Measurements from ENCODE around the gene D2HGDH. TPM values are rescaled to one million over a fixed set of nuclear protein-coding genes. Genes with fewer than 3 reads are reported as not detected.

D2HGDH gene
- total and polyA plus RNA-seq, 2 experiments from 2014 or later = 3.7 to 17.3 TPM

DNA sequence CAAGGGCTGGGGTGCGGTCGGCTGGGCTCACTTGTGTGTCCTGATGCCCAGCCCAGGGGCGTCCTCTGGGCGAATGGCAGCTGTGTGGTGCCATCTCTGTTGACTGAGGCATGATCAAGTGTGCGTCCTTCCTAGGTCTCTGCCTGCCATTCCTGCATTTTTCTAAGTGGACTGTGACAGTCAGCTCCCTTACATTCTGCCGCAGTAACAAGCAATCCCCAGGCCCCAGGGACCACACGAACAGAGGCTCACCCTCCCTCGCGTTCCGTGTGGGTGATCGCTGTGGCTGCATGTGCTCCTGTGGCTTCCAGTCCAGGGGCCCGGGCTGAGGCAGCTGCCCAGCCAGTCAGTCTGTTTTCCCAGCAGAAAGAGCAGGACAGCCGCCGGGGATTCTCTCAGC, 17.8 kb downstream of the D2HGDH start:
- Histone ChIP-seq H3K27ac (ENCODE audit: low read depth) (no peak overlapping the region), H3F3A (replicated peaks; ENCODE audit: low read depth) (no peaks in the 10 kb centered on the region), H3K4me2 (no peak overlapping the region), H3K79me2 (replicated peaks; ENCODE audit: insufficient read depth) (no peaks in the 10 kb centered on the region), H3K36me3 (ENCODE audit: insufficient read depth) (no peaks in the 10 kb centered on the region), H4K20me1 (replicated peaks; ENCODE audit: insufficient read depth) (no peaks in the 10 kb centered on the region), H3K4me3 (no peak overlapping the region), H3K9me2 (ENCODE audit: insufficient read depth) (no peaks in the 10 kb centered on the region), H3K27me3 (ENCODE audit: insufficient read depth) (no peaks in the 10 kb centered on the region), H2AFZ (no peak overlapping the region), H3K4me1 (ENCODE audit: insufficient read depth) (no peaks in the 10 kb centered on the region)
- peaks cover 2% of the 10 kb centered on the region for H3K27me3 Mint-ChIP-seq (ENCODE audit: insufficient read depth, low read depth, poor library complexity)
- peaks cover 14% of the 10 kb centered on the region for H3K36me3 Mint-ChIP-seq (ENCODE audit: low read depth)
- H3K4me3 Mint-ChIP-seq = no peak overlapping the region
- TF ChIP-seq, protein P1, sequence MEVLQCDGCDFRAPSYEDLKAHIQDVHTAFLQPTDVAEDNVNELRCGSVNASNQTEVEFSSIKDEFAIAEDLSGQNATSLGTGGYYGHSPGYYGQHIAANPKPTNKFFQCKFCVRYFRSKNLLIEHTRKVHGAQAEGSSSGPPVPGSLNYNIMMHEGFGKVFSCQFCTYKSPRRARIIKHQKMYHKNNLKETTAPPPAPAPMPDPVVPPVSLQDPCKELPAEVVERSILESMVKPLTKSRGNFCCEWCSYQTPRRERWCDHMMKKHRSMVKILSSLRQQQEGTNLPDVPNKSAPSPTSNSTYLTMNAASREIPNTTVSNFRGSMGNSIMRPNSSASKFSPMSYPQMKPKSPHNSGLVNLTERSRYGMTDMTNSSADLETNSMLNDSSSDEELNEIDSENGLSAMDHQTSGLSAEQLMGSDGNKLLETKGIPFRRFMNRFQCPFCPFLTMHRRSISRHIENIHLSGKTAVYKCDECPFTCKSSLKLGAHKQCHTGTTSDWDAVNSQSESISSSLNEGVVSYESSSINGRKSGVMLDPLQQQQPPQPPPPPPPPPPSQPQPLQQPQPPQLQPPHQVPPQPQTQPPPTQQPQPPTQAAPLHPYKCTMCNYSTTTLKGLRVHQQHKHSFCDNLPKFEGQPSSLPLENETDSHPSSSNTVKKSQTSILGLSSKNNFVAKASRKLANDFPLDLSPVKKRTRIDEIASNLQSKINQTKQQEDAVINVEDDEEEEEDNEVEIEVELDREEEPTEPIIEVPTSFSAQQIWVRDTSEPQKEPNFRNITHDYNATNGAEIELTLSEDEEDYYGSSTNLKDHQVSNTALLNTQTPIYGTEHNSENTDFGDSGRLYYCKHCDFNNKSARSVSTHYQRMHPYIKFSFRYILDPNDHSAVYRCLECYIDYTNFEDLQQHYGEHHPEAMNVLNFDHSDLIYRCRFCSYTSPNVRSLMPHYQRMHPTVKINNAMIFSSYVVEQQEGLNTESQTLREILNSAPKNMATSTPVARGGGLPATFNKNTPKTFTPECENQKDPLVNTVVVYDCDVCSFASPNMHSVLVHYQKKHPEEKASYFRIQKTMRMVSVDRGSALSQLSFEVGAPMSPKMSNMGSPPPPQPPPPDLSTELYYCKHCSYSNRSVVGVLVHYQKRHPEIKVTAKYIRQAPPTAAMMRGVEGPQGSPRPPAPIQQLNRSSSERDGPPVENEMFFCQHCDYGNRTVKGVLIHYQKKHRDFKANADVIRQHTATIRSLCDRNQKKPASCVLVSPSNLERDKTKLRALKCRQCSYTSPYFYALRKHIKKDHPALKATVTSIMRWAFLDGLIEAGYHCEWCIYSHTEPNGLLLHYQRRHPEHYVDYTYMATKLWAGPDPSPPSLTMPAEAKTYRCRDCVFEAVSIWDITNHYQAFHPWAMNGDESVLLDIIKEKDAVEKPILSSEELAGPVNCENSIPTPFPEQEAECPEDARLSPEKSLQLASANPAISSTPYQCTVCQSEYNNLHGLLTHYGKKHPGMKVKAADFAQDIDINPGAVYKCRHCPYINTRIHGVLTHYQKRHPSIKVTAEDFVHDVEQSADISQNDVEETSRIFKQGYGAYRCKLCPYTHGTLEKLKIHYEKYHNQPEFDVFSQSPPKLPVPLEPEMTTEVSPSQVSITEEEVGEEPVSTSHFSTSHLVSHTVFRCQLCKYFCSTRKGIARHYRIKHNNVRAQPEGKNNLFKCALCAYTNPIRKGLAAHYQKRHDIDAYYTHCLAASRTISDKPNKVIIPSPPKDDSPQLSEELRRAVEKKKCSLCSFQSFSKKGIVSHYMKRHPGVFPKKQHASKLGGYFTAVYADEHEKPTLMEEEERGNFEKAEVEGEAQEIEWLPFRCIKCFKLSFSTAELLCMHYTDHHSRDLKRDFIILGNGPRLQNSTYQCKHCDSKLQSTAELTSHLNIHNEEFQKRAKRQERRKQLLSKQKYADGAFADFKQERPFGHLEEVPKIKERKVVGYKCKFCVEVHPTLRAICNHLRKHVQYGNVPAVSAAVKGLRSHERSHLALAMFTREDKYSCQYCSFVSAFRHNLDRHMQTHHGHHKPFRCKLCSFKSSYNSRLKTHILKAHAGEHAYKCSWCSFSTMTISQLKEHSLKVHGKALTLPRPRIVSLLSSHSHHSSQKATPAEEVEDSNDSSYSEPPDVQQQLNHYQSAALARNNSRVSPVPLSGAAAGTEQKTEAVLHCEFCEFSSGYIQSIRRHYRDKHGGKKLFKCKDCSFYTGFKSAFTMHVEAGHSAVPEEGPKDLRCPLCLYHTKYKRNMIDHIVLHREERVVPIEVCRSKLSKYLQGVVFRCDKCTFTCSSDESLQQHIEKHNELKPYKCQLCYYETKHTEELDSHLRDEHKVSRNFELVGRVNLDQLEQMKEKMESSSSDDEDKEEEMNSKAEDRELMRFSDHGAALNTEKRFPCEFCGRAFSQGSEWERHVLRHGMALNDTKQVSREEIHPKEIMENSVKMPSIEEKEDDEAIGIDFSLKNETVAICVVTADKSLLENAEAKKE (CRISPR knock-in tag; IDR thresholded peaks at IDR 0.05) = no peak
- TF ChIP-seq STAT1 (IDR thresholded peaks at IDR 0.05; ENCODE audit: unreplicated experiment) (no peak), EZH2phosphoT487 (IDR thresholded peaks at IDR 0.05; ENCODE audit: unreplicated experiment) (no peak), POLR2AphosphoS5 (IDR thresholded peaks at IDR 0.05; ENCODE audit: low read depth) (no peak), ZNF114 (CRISPR knock-in tag; IDR thresholded peaks at IDR 0.05) (no peak), JUNB (IDR thresholded peaks at IDR 0.05; ENCODE audit: unreplicated experiment) (no peak), EZH2 (IDR thresholded peaks at IDR 0.05; ENCODE audit: low read depth, unreplicated experiment) (no peak)
- TF ChIP-seq, protein P2, sequence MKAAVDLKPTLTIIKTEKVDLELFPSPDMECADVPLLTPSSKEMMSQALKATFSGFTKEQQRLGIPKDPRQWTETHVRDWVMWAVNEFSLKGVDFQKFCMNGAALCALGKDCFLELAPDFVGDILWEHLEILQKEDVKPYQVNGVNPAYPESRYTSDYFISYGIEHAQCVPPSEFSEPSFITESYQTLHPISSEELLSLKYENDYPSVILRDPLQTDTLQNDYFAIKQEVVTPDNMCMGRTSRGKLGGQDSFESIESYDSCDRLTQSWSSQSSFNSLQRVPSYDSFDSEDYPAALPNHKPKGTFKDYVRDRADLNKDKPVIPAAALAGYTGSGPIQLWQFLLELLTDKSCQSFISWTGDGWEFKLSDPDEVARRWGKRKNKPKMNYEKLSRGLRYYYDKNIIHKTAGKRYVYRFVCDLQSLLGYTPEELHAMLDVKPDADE (IDR thresholded peaks at IDR 0.05) = no peak
- no peak overlapping the region for H3K27ac Mint-ChIP-seq
- no peak for DNase-seq (ENCODE audit: low spot score)
- H3K9me3 Mint-ChIP-seq = no peaks in the 10 kb centered on the region; the same call in 2 of the 3 replicates
- no peak for ATAC-seq
- H3K4me1 Mint-ChIP-seq = no peaks in the 10 kb centered on the region
